GM23248 (cell line): ENCODE measurements around the gene LRRC59.

ENCODE experiments used
- EZH2 ChIP-seq: fragments of 200-600 bp; sonication (generic); IDR thresholded peaks from 2 replicates; pipeline ENCODE4 v1.6.1; 2018; ENCODE audit warnings: antibody characterized with exemption, mild to moderate bottlenecking; ENCODE audit not compliant: insufficient read depth, poor library complexity, severe bottlenecking
- EZH2phosphoT487 ChIP-seq: fragments of 200-600 bp; sonication (generic); IDR thresholded peaks from 2 replicates; pipeline ENCODE4 v1.6.1; 2018; ENCODE audit warnings: antibody characterized with exemption, moderate library complexity, mild to moderate bottlenecking, low read depth; ENCODE audit not compliant: insufficient read depth

DNA sequence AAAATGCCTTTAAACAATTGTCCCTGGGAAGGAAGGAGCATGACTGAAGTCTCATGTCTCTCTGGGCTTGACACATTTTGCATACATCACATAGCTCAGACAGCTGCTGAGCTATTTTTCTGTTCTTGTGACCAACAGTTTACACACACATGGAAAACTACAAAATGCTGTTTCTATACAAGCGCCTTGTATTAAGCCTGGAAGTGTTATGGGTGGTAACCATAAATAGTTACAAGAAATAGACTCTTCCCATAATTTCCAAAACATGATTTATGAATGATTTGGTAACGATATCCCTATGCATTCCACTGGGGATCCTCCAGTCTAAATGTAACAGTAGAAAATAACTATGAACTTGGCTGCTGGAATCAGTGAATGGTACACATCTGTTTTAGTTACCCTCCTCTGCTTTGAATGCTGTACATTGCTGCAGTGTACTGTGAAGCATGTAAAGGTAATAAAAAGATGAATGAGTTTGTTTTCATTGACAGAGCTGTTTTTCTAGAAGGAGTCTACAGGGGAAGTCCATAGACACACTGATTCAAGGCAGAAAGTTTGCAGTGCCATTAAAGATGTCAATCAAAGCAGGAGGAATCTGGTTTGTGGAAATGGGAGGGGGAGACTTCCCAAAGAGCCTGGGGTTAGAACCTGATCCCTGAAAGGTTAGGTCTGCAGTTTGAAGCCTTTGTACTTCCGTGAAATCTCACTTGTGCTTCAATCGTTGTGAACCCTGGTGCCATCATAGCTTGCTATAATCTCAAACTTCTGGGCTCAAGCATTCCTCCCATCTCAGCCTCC lies 33.7 kb upstream of the LRRC59 start:
- TF ChIP-seq EZH2phosphoT487 (no peak), EZH2 (no peak)
